GM21515 (cell line): ENCODE data around the gene ZNF831.

Experiments
- ATAC-seq: cut with Tn5 transposase; IDR thresholded peaks from one replicate; pipeline ENCODE4 v1.9.1; 2021; ENCODE audit not compliant: unreplicated experiment

The ZNF831 gene

DNA sequence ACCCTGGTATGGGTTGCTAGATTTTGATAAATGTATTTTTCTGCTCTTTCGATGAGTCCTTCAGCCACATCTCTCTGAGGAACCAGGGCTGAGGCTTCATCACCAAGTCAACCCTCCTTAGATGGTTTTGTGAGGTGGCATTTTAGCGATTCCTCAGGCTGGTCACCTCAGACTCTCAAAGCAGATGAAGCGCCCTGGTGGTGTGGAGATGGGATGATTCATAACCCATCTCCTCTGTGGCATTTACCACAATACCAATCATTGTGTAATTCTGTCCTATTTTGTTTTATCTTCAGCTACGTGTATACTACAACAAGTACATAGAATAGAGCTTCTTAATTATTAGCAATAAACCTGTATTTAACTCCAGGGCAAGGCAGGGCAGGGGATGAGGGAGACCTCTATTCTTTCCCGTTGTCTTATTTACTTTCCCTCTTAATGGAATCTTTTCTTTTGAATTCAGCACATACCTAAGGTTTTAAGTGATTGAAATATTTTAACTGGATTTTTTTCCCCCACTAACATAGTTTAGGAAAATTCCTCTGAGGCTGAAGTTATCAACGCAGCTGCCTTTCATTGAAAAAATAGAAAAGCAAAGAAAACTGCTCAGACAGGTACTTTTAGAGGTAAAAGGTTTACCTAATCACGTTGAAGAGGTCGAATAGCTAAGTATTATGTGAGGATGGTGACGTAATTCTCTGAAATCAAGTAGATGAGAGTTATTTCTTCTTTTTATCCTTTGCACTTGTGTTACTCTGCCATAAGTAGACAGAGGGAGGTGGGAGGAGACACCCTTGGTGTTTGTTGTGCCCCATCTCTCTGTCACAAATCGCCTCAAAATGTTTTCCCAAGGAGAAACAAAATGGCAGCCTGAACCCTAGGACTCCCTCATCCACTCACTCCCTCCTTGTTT, 79.3 kb downstream of the ZNF831 start:
- no peak for ATAC-seq

DNA sequence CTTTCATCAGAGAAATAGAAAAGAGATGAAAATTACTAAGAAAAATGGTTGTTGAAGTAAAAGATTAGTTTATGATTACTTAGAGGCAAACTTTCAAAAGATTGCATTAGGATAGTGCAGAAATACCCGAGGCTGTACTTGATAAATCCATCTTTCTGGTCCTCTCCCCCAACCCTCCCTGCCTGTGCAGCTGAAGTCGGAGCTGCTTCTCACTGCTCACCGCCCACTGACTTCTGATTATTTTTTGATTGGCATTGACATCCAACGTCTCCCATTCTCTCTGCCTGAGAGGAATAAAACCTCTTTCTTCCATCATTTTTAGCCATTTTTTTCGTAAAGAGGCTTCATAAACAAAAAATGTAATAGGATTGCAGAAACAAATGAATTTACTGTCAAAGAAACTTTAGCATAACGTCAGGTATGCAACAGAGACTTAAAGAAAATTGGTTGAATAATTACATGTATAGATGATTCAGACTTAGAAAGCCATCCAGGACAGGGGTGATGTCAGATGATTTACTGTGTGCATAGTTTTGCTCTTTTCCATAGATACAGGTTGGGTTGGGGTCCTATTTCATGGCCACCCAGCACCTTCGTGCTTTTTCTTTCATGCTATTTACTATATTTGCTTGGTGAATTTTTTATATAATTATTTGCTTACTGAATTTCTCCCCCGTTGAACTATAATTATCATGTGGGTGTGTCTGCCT, 83.2 kb downstream of the ZNF831 start:
- ATAC-seq, result no peak

DNA sequence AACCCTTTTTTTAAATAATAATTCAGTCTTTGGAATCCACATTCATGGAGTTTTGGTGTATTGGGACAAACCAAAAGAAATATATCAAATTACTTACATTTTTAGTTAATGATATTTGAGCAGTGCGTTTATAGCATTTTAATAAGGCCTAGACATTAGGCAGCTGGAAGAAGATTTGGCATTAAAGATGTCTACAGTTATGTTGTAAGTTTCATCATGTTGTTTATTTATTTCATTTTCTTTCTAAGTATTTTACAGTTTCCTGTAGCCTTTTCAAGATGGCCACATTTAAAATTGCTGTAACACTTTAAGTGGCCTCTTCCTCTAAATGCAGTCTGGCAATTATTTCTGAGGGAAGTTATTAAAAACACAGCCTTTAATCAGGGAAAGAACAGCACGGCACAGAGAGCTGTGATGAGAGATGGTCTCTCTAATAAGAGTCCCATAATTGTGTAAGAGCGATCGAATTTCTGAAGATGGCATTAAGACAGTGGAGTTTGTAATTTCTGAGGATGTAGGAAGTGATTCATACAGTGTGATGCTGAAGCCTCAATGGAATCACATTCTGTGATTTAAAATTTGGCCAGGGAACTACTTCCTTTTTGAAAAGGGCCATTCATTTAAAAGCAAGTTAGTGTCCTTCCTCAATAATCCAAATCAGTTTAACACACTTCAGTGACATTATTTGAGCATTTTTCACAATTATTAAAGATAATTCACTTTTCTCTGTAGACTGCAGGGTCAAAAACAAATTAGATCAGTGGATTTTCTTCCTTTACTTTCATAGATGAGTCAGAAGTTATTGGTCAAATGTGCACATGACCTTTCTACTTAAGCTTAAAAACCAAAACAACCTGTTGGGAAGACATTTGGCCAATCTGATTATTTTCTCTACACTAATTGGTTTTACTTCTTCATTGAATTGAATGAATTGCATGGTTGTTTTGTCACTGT, 84.4 kb downstream of the ZNF831 start:
- no peak for ATAC-seq

DNA sequence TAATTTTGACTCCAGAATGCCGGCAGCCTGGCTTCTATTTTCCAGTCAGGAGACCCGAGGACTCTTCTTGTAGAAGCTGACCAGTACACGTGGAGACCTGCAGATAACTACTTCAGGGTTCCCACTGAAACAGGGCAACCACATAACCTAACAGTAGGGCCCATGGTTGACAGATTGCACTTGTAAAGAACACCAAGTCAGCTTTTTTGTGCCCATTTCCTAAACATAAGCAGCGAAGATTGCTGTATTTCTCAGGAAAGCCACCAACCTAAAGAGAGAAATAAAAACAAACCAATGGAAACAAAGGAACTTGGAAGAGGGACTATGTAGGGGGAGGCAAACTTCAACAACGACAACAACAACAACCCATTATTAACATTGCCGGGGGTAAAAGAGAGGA, 86.7 kb downstream of the ZNF831 start:
- ATAC-seq, result no peak

DNA sequence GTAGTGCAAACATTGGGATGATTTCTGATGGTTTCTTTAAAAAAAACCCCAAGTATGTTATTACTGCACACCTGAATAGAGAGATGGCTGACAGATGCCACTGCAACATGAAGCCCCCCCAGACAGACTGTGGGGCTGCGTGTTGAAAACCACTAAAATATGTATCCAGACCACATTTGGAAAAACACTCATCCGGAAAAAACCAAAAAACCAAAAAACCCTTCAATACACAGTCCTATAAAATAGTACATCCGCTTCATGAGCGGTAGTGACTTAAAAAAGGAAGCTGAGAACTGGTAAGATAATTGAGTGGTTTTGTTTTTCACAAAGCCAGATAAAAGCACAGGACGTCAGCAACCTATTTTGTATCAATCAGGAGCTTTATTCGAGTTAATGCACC, 89.7 kb downstream of the ZNF831 start:
- ATAC-seq, result no peak

DNA sequence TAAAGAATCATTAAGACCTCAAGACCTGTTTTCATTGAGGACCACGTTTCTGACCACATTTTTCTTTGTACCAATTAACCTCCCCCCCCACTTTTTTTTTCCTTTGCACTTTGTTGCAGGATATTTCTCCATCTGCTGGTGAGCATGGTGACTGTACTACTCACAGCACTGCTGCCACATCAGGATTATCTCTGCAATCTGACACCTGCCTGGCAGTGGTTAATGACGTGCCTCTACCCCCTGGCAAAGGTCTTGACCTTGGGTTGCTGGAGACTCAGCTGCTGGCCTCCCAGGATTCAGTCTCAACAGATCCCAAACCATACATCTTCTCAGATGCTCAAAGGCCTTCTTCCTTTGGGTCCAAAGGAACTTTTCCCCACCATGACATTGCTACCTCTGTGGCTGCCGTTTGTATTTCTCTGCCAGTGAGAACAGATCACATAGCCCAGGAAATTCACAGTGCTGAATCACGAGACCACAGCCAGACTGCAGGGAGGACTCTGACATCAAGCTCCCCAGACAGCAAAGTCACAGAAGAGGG, 90.2 kb downstream of the ZNF831 start:
- no peak for ATAC-seq

DNA sequence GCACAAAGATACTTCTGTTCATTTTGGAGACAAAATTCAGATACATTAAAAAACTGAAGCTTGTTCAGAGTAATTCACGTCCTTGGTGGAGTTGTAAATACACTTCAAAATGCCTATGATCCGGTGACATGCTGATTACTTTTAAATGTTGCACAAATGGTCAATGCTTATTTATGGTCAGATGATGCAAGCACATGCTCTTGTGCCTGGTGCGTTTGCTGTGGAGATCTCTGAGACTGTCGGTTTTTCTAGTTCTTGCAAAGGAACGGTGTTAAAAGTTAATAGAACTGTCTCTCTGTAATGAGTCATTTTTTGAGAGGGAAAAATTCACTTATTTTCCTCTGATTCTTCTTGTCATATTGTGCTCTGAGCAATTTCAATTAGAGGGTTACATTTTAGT, 91.6 kb downstream of the ZNF831 start:
- no peak for ATAC-seq

DNA sequence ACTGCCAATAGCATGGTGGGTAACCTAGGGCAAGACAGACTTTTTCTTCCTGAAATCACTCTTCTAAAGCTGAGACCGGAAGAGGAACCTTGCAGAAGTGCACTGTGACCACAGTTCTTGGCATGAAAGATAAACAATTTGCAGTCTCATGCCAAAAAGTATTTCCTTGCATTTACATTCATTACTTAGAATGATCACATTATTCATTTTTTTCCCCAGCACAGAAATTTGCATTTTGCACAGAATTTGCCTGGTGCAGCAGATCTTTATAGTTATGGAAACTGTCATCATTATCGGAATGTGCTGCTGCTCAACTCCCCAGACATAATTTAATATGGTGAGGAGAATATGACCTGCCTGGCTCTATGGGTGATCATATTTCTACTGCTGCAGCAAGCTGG, 94.6 kb downstream of the ZNF831 start:
- ATAC-seq, result no peak

DNA sequence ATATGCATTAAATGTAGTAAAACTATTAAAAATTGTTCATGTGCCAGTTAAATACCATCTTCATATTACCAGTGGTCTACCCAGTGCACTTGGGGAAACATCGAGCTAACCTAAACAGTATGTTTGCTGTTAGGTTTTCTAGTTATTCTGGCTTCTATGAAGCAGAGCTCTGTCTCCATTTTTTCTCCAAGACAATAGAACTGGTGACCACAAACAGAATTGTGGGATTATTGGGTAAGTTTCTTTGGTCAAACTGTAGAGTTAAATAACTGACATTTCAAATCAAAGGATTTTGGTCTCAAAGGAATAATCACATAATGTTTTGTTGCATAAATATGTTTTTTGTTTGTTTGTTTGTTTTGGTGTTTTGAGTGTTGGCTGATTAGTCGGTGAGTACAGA, 96.3 kb downstream of the ZNF831 start:
- ATAC-seq, result no peak

DNA sequence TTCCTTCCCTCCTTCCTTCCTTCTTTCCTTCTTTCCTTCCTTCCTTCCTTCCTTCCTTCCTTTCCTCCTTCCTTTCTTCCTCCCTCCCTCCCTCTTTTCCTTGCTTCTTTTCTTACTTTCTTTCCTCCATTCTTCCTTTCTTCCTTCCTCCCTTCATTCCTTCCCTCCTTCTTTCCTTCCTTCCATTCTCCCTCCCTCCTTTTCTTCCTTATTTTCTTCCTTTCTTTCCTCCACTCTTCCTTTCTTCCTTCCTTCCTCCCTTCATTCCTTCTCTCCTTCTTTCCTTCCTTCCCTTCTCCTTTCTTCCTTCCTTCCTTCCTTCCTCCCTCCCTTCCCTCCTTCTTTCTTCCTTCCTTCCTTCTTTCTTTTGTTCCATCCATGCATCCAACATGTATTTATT, 101.7 kb downstream of the ZNF831 start:
- no peak for ATAC-seq

DNA sequence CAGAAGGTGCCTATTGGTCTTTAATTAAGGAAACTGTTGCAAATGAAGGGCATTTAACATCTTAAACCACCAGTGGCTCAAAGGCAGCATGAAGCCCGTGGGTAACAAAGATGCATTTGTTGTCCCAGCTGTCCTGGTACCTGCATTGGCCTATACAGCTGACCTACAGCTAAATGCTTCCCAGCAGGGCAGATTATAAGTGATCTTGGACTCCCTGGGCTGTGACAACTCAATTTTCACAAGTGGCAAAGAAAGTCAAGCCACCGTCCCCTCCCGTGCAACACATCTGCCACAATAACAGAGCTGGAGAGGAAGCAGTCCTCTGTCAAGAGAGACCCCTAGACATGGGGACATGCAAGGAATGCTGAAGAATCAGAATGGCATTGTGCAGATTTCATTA, 105.2 kb downstream of the ZNF831 start:
- ATAC-seq, result no peak

DNA sequence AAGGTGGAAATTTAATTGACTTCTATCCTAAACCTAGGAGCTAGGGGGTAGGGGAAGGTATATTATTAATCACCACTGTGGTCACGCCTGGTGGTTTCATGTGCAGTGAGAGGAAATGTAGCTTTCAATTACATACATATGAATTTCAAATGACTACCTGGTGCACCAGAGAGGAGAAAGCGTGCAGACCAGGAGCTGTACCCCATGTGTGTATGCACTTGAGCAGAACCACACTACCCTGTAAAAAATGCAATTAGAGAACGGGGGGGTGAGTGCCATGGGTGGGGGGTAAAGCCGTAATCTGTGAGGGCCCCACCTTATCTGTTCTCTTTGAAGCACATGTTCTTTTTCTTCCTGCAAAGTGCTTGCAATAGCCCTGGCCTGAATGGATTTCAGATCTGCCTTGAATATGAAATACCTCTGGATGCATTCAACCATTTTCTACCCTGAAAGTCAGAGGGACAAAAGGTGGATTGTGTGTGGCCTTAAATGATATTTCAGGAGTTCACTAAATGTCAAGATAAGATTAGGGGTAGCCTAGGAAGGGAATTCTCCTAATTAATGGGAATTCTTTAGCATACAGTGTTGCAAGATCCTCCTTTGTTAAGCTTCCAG, 105.9 kb downstream of the ZNF831 start:
- no peak for ATAC-seq

DNA sequence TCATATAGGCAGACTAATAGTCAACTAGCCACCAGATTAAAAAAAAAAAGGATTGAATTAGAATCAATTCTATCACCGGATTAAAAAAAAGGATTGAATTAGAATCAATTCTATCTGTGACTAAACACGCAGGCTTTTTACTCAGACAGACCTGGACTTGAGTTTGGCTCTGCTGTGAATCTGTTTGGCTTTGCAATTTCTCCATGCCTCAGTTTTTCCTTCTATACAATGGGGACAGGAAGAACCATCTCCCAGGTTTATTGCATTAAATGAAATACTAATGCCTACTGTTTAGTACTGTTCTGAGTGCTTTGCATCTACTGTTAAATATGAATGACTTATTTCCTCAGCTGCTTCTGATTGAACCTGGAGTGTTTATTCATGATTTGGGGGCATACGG, 106.8 kb downstream of the ZNF831 start:
- ATAC-seq, result no peak

DNA sequence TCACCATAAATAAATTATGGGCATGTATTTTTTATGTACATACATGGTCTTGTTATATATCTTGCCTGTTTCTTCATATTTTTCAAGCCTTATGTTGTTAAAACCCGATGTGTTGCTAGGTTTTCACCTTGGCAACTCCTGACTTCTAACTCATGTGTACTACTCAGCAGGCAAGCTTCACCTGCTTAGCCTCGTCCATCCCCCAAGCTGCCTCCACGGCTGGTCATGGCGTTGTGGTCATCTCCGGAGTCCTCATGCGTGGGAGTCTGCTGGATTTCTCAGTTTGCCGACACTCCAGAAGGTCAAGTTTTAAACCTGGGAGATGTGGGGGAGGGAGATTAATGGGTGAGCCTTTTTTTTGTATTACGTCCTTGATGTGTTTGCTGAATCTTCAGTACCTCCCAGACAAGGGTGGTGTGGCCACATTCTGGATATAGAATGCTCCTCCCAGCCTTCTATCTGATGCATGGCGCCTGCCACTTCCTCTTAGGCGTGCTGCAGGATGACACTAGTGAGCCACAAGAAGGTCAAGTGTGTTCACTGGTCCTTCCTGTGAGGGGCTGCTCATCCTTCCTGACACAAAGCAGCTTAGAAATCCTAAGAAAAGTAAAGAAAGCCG, 110.2 kb downstream of the ZNF831 start:
- no peak for ATAC-seq

DNA sequence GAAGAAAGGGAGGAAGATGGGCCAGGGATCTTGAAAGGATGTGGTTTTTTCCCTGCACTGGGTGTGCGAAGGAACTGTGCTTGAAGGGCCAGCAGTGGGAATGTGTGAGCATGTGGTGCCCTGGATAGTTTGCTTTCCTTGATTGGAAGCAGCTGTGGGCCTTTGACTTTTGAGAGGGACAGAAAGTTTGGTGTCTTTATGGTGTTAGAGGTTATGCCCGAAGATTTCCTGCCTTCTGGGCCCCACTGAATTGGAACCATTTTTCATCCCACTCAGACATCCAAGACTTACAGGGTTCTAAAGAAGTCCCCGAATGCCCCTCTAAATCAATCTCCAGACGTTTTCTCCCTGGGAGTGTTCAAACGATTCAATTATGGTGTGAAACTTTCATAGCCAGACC, 113.3 kb downstream of the ZNF831 start:
- no peak for ATAC-seq

DNA sequence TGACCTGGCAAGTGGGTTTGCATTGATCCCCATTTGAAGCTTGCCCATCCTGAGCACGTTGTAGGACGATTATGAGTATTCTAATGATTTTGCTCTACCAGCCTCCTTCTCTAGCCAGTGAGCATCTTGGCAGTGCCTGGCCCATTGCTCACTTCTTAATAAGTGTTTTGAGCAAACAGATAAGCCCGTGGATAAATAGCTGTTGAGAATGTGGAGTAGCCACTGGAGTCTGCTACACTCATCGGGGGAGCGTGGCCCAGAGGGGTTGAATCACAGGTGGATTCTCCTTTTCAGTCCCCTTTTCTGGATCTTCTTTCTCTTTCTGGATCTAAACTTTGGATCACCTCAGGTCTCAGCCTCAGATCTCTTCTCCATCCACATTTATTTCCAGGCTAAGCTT, 120.8 kb downstream of the ZNF831 start:
- no peak for ATAC-seq

DNA sequence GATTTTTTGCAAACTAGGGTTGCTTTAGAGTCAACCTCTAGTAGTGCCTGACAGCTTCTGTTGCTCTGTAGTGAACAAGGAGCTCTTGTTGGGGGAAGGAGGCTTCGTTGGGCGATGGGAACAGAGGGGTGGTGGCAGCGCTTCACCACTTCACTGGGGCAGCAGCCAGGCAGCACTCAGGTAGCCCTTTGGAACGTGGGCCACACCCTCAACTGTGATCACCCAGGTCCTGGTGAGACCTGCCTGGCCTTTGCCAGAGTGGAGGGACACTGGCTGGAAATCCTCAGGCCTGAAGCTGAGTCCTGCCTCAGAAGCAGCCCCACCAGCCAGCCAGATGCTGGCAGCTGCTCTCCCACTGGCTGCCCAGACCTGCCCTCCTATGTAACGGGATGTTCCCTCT, 126.4 kb downstream of the ZNF831 start:
- no peak for ATAC-seq

DNA sequence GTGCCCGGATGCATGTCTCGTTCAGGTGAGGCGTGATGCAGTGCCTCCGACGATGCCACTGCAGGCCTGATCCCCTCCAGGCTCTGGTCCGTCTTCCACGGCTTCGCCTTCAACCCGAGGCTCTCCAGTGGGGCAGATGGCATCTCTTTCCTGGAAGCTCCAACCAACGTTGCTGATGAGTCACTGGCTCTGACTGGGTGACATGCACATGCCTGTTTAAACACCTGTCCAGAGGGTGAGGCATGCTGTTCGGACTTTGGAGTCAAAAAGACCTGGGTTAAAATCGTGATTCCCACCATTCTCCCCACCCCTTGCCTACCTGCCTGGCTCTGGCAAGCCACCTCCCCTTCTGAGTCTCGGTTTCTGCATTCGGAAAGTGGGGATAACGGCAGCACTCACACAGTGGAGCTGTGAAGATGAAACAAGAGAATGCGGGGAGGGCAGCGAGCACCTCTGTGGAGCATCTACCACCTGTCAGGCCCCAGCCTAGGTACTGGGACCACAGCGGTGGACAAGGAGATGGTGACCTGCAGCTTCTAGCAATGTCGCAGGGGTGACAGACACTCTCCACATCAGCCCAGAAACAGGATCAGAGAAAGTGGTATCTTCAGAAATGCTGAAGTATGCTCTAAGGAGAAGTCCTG, 128.2 kb downstream of the ZNF831 start:
- no peak for ATAC-seq

DNA sequence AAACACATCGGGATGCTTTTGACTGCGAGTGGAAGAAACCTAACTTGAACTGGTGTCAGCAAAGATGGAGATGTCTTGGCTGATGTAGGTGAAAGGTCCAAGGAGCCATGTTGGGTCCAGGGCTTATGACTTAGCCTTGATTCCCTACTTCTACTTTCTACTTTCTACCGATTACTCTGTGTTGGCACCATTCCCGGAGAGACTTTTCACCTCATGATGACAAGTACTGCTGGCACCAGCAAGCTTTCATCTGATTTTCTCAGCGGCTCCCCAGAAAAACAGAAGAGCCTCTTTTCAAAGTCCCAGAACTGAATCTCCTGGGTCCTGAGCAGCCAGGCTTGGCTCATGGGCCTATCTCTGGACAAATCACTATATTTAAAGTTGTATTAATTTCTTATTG, 131.9 kb downstream of the ZNF831 start:
- no peak for ATAC-seq

DNA sequence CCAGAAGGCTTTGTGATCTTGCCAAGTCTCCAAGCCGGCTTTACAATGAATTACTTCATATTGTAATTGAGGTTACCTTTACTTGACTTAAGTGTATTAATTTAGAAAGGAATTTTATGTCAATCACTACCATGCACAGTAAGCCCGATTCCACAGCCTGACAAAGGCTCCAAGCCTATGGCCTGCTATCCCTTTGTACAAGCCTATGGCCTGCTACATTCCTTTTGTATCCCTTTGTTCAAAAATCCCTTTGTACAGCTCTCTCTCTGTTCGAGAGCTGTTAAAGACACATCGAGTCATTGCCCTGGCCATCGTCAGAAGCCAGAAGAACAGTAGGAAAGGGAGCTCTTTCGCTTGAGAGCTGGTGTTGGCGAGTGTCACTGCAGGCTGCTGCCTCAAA, 134.1 kb downstream of the ZNF831 start:
- ATAC-seq, result no peak
